Osteoblast (primary cell): Measurements from ENCODE around the gene IL21. TPM values are rescaled to one million over a fixed set of nuclear protein-coding genes. Genes with fewer than 3 reads are reported as not detected.
A peak's percentile ranks its signal among the peaks of the same experiment; 100 is the strongest.

Source experiments
- DNase-seq: peaks from one replicate; pipeline ENCODE4 v3.0.0; 2011; ENCODE audit warnings: low spot score, mixed read lengths; ENCODE audit not compliant: insufficient read length; ENCODE audit errors: missing footprints
- H2AFZ ChIP-seq: 2 replicates; pipeline ENCODE4 v1.6.0; 2011; ENCODE audit warnings: mild to moderate bottlenecking, low read length
- H3K27ac ChIP-seq: 2 replicates; pipeline ENCODE4 v1.5.1; 2011; ENCODE audit warnings: mild to moderate bottlenecking, low read depth, low read length, moderate library complexity
- H3K27me3 ChIP-seq: 2 replicates; pipeline ENCODE4 v1.6.0; 2012; ENCODE audit warnings: mild to moderate bottlenecking, control low read depth, inconsistent platforms, low read length, moderate library complexity; ENCODE audit not compliant: insufficient read depth
- H3K36me3 ChIP-seq: 2 replicates; pipeline ENCODE4 v1.5.1; 2011; ENCODE audit warnings: mild to moderate bottlenecking, low read length, control low read depth, moderate library complexity; ENCODE audit not compliant: insufficient read depth
- H3K4me1 ChIP-seq: 2 replicates; pipeline ENCODE4 v1.5.1; 2011; ENCODE audit warnings: mild to moderate bottlenecking, low read length, control low read depth, moderate library complexity; ENCODE audit not compliant: insufficient read depth
- H3K4me2 ChIP-seq: 2 replicates; pipeline ENCODE4 v1.6.0; 2011; ENCODE audit warnings: mild to moderate bottlenecking, low read length; ENCODE audit not compliant: insufficient read depth
- H3K4me3 ChIP-seq: fragments of 200-600 bp; sonication (generic); 3 replicates; pipeline ENCODE4 v1.5.1; 2012; ENCODE audit warnings: mild to moderate bottlenecking, low read length, inconsistent platforms; ENCODE audit not compliant: insufficient read depth
- H3K79me2 ChIP-seq: 2 replicates; pipeline ENCODE4 v1.6.0; 2012; ENCODE audit warnings: mild to moderate bottlenecking, low read length, control low read depth, inconsistent platforms; ENCODE audit not compliant: insufficient read depth
- H3K9me3 ChIP-seq: 2 replicates; pipeline ENCODE4 v1.5.1; 2011; ENCODE audit warnings: low read depth, low read length, control low read depth
- H4K20me1 ChIP-seq: 2 replicates; pipeline ENCODE4 v1.6.0; 2012; ENCODE audit warnings: mild to moderate bottlenecking, low read length, control low read depth; ENCODE audit not compliant: insufficient read depth
- CTCF ChIP-seq: IDR thresholded peaks from 2 replicates; pipeline ENCODE4 v1.5.1; 2011; ENCODE audit warnings: mild to moderate bottlenecking, low read depth, low read length, moderate library complexity; ENCODE audit errors: extremely low read depth
- total RNA-seq: library from RNA; depleted of rRNA; stranded (reverse); fragments of >200 nt; gene quantifications from 2 replicates; pipeline ENCODE4 v1.2.3, GENCODE V29; 2012

IL21 gene
- total RNA-seq, 1 donor = not detected

- no peak for DNase-seq
- Histone ChIP-seq H3K36me3 (no peaks in the 10 kb centered on the region), H4K20me1 (no peaks in the 10 kb centered on the region), H3K27me3 (peaks cover 46% of the 10 kb centered on the region), H2AFZ (no peak overlapping the region), H3K79me2 (no peaks in the 10 kb centered on the region), H3K27ac (no peak overlapping the region), H3K4me3 (no peak overlapping the region), H3K4me2 (no peak overlapping the region), H3K9me3 (no peaks in the 10 kb centered on the region), H3K4me1 (no peaks in the 10 kb centered on the region)
- TF ChIP-seq CTCF = no peak
Observed at GRCh38 chr4:122639181-122639580, 18.3 kb upstream of the IL21 start.

DNA sequence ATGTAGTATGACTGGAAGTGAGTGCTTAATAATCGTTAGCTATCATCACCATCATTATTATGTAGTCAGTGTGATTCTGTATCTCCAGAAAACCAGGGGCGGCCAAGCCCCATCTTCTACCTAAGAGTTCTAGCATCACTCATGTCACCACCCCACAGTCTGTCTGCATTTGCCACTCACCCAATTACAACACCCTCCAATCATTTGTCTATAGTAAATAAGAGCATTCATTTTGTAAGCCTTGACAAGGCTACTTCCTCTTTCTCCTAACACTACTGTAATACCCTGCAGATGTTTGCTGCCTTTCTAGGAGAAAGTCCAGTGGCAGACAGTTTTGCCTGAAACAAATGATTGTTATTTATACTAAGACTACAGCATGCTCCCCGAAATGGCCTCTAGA lies 15.8 kb upstream of the IL21 start:
- Histone ChIP-seq H4K20me1 (no peaks in the 10 kb centered on the region), H3K4me3 (no peak overlapping the region), H3K4me2 (no peak overlapping the region), H3K27ac (no peak overlapping the region), H3K9me3 (no peaks in the 10 kb centered on the region), H3K4me1 (no peaks in the 10 kb centered on the region), H3K36me3 (no peaks in the 10 kb centered on the region), H3K27me3 (peaks cover 37% of the 10 kb centered on the region), H2AFZ (no peak overlapping the region), H3K79me2 (no peaks in the 10 kb centered on the region)
- no peak for DNase-seq
- no peak for TF ChIP-seq CTCF

- Histone ChIP-seq H3K36me3 (no peaks in the 10 kb centered on the region), H3K79me2 (no peaks in the 10 kb centered on the region), H3K27ac (no peak overlapping the region), H2AFZ (no peak overlapping the region), H3K27me3 (peaks cover 26% of the 10 kb centered on the region), H3K4me3 (no peak overlapping the region), H3K4me2 (no peak overlapping the region), H3K4me1 (no peaks in the 10 kb centered on the region), H3K9me3 (no peaks in the 10 kb centered on the region), H4K20me1 (no peaks in the 10 kb centered on the region)
- TF ChIP-seq CTCF = no peak
- no peak for DNase-seq
Observed at GRCh38 chr4:122635205-122635604, 14.3 kb upstream of the IL21 start.

DNA sequence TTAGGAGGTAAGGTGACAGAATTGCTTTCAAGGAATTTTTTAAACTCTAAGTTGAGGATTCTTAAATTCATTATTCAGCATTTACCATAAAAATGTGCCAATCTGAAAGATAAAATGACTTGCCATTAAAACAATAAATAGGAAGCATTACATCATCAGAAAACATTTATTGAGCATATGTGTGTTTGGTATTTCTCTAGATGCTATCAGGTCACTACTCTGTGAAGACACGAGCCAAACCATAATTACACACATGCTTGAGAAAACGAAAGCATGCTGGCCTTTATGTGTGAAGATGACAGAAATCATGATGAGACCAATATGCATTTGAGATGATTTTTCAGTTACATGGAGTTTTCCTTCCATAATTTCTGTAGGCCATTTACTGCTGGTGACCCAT lies 12.3 kb upstream of the IL21 start:
- DNase-seq = no peak

More for the DNA sequence above, 12.3 kb upstream of the IL21 start:
- no peak overlapping the region for H3K27ac ChIP-seq
- H2AFZ ChIP-seq = no peak overlapping the region
- peak overlapping the region; percentile 30 for H3K4me2 ChIP-seq
- H3K36me3 ChIP-seq = no peaks in the 10 kb centered on the region
- H3K27me3 ChIP-seq = peaks cover 25% of the 10 kb centered on the region
- H3K4me1 ChIP-seq = no peaks in the 10 kb centered on the region
- no peaks in the 10 kb centered on the region for H4K20me1 ChIP-seq
- H3K79me2 ChIP-seq = no peaks in the 10 kb centered on the region
- TF ChIP-seq CTCF = no peak
- H3K9me3 ChIP-seq = no peaks in the 10 kb centered on the region
- H3K4me3 ChIP-seq = no peak overlapping the region
